HepG2 (cell line): ENCODE data around the gene LNX2. TPM values are rescaled to one million over a fixed set of nuclear protein-coding genes. Genes with fewer than 3 reads are reported as not detected.

ENCODE experiments used
- FOXA3 ChIP-seq: IDR thresholded peaks from 2 replicates; pipeline ENCODE4 v1.6.1; 2016; ENCODE audit warnings: missing genetic modification reagents, missing compliant biosample characterization
- JUND ChIP-seq: sonication (generic); formaldehyde crosslinking; IDR thresholded peaks from 2 replicates; pipeline ENCODE4 v1.8.0; 2022; ENCODE audit warnings: mild to moderate bottlenecking, missing genetic modification reagents
- MEF2D ChIP-seq: sonication (generic); formaldehyde crosslinking; IDR thresholded peaks from 2 replicates; pipeline ENCODE4 v1.5.1; 2020; ENCODE audit warnings: mild to moderate bottlenecking, missing genetic modification reagents
- TCF12 ChIP-seq, 2 experiments: fragments of 450-650 bp in 1 of 2; sonication (generic) in 1 of 2; formaldehyde crosslinking in 1 of 2; IDR thresholded peaks; 2 replicates each; pipeline versions ENCODE4 v1.6.1 to v1.8.0; 2017 to 2022; ENCODE audit warnings: antibody characterized with exemption in 1 of 2, mild to moderate bottlenecking in 1 of 2, missing genetic modification reagents in 1 of 2, moderate library complexity in 1 of 2
- XBP1 ChIP-seq: sonication (generic); formaldehyde crosslinking; IDR thresholded peaks from 2 replicates; pipeline ENCODE4 v1.5.0; 2020; ENCODE audit warnings: missing genetic modification reagents
- ZNF33B ChIP-seq: sonication (generic); formaldehyde crosslinking; IDR thresholded peaks from 2 replicates; pipeline ENCODE4 v1.5.1; 2020; ENCODE audit warnings: mild to moderate bottlenecking, missing genetic modification reagents
- ZNF431 ChIP-seq: sonication (generic); formaldehyde crosslinking; IDR thresholded peaks from 2 replicates; pipeline ENCODE4 v1.9.0; 2022; ENCODE audit warnings: missing genetic modification reagents, low read depth, mild to moderate bottlenecking, borderline replicate concordance
- polyA plus RNA-seq, 8 experiments: library from polyadenylated mRNA; depleted of rRNA in 3 of 8; stranded (reverse) in 7 of 8; unstranded in 1 of 8; fragments of >200 nt; fragmentation: Illumina TruSeq in 4 of 8; extraction: Trizol in 4 of 8; gene quantifications; 2 replicates each; pipeline versions ENCODE4 v1.2.1 to v1.2.3, GENCODE V29; 2011 to 2016; ENCODE audit warnings: low read depth in 4 of 8, missing spikeins in 1 of 8, mixed read lengths in 1 of 8; ENCODE audit not compliant: insufficient read depth in 1 of 8
- total RNA-seq, 5 experiments: library from RNA; depleted of rRNA; stranded (reverse); fragments of >200 nt; fragmentation: Illumina TruSeq; extraction: Trizol; gene quantifications; 2 replicates each; pipeline ENCODE4 v1.2.3, GENCODE V29; 2016; ENCODE audit warnings: low read depth in 1 of 5
- TF ChIP-seq, protein P1 (sequence below): sonication (generic); formaldehyde crosslinking; IDR thresholded peaks from 2 replicates; pipeline ENCODE4 v1.4.0; 2020; ENCODE audit warnings: missing genetic modification reagents, borderline replicate concordance
- TF ChIP-seq, protein P2 (sequence below): IDR thresholded peaks from 2 replicates; pipeline ENCODE4 v1.6.1; 2016; ENCODE audit warnings: missing genetic modification reagents, missing compliant biosample characterization
- TF ChIP-seq, protein P3 (sequence below), 2 experiments: sonication (generic) in 1 of 2; formaldehyde crosslinking in 1 of 2; IDR thresholded peaks; 2 replicates each; pipeline versions ENCODE4 v1.4.0 to v1.6.1; 2016 to 2020; ENCODE audit warnings: borderline replicate concordance in 1 of 2, low read depth in 1 of 2, mild to moderate bottlenecking in 1 of 2, missing genetic modification reagents in 1 of 2
- TF ChIP-seq, protein P4 (sequence below): sonication (generic); formaldehyde crosslinking; IDR thresholded peaks from 2 replicates; pipeline ENCODE4 v1.4.0; 2020; ENCODE audit warnings: mild to moderate bottlenecking, missing genetic modification reagents

The LNX2 gene
- total and polyA plus RNA-seq, 2 of the 13 experiments (the other 11 are each of a cell fraction or from before 2014, with no cell fraction given), result 9.2 to 9.7 TPM

DNA sequence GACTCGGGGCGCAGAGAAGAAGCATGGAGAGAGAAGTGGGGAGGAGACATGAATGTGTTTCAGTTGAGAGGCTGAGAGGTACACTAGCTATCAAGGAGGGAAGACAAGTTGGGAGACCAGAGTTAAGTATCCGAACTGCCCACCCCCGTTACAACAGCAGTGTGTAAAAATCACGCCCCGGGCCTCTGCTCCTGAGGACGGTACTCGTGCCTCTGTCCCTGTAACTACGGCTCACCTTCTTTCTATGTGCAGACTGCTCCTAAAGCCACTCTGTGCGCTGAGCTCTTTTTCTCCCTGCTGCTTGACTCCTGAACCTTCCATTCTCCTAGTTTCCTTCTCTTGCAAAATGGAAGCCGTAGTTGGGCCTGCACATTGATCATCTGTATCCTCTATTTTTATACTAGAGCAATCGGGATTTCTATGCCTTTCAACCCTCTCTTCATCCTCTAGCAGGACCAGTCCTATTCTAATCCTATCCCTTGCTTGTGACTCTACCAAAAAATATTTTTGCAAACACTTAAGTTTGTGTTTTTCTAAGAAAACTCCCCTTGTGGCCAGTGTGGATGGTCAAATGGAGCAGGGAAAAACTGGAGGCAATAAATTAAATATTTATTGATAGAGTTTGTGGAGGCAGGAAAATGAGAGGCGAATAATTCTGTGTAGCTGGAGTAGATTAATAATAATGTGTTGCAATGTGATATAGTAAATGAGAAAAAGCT is 1.9 kb upstream of the LNX2 start (continued):
- TF ChIP-seq, protein P1, sequence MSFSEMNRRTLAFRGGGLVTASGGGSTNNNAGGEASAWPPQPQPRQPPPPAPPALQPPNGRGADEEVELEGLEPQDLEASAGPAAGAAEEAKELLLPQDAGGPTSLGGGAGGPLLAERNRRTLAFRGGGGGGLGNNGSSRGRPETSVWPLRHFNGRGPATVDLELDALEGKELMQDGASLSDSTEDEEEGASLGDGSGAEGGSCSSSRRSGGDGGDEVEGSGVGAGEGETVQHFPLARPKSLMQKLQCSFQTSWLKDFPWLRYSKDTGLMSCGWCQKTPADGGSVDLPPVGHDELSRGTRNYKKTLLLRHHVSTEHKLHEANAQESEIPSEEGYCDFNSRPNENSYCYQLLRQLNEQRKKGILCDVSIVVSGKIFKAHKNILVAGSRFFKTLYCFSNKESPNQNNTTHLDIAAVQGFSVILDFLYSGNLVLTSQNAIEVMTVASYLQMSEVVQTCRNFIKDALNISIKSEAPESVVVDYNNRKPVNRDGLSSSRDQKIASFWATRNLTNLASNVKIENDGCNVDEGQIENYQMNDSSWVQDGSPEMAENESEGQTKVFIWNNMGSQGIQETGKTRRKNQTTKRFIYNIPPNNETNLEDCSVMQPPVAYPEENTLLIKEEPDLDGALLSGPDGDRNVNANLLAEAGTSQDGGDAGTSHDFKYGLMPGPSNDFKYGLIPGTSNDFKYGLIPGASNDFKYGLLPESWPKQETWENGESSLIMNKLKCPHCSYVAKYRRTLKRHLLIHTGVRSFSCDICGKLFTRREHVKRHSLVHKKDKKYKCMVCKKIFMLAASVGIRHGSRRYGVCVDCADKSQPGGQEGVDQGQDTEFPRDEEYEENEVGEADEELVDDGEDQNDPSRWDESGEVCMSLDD (CRISPR knock-in tag), result 0 out of 2 replicates have a peak, but pooled peaks have one; percentile 12
- TF ChIP-seq, protein P2, sequence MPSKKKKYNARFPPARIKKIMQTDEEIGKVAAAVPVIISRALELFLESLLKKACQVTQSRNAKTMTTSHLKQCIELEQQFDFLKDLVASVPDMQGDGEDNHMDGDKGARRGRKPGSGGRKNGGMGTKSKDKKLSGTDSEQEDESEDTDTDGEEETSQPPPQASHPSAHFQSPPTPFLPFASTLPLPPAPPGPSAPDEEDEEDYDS (CRISPR knock-in tag), result no peak
- TF ChIP-seq FOXA3 (CRISPR knock-in tag) (no peak), JUND (CRISPR knock-in tag) (0 out of 2 replicates have a peak, but pooled peaks have one; percentile 8), XBP1 (CRISPR knock-in tag) (no peak), ZNF431 (CRISPR knock-in tag) (0 out of 2 replicates have a peak, but pooled peaks have one; percentile 4), ZNF33B (CRISPR knock-in tag) (no peak), MEF2D (no peak), TCF12 (IDR thresholded peaks at IDR 0.05) (no peak), TCF12 (CRISPR knock-in tag; IDR thresholded peaks at IDR 0.05) (no peak)
- TF ChIP-seq, protein P3, sequence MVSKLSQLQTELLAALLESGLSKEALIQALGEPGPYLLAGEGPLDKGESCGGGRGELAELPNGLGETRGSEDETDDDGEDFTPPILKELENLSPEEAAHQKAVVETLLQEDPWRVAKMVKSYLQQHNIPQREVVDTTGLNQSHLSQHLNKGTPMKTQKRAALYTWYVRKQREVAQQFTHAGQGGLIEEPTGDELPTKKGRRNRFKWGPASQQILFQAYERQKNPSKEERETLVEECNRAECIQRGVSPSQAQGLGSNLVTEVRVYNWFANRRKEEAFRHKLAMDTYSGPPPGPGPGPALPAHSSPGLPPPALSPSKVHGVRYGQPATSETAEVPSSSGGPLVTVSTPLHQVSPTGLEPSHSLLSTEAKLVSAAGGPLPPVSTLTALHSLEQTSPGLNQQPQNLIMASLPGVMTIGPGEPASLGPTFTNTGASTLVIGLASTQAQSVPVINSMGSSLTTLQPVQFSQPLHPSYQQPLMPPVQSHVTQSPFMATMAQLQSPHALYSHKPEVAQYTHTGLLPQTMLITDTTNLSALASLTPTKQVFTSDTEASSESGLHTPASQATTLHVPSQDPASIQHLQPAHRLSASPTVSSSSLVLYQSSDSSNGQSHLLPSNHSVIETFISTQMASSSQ (IDR thresholded peaks at IDR 0.05; ENCODE audit: low read depth), result no peak
- TF ChIP-seq, protein P3 (CRISPR knock-in tag; IDR thresholded peaks at IDR 0.05; ENCODE audit: borderline replicate concordance), result no peak
- TF ChIP-seq, protein P4, sequence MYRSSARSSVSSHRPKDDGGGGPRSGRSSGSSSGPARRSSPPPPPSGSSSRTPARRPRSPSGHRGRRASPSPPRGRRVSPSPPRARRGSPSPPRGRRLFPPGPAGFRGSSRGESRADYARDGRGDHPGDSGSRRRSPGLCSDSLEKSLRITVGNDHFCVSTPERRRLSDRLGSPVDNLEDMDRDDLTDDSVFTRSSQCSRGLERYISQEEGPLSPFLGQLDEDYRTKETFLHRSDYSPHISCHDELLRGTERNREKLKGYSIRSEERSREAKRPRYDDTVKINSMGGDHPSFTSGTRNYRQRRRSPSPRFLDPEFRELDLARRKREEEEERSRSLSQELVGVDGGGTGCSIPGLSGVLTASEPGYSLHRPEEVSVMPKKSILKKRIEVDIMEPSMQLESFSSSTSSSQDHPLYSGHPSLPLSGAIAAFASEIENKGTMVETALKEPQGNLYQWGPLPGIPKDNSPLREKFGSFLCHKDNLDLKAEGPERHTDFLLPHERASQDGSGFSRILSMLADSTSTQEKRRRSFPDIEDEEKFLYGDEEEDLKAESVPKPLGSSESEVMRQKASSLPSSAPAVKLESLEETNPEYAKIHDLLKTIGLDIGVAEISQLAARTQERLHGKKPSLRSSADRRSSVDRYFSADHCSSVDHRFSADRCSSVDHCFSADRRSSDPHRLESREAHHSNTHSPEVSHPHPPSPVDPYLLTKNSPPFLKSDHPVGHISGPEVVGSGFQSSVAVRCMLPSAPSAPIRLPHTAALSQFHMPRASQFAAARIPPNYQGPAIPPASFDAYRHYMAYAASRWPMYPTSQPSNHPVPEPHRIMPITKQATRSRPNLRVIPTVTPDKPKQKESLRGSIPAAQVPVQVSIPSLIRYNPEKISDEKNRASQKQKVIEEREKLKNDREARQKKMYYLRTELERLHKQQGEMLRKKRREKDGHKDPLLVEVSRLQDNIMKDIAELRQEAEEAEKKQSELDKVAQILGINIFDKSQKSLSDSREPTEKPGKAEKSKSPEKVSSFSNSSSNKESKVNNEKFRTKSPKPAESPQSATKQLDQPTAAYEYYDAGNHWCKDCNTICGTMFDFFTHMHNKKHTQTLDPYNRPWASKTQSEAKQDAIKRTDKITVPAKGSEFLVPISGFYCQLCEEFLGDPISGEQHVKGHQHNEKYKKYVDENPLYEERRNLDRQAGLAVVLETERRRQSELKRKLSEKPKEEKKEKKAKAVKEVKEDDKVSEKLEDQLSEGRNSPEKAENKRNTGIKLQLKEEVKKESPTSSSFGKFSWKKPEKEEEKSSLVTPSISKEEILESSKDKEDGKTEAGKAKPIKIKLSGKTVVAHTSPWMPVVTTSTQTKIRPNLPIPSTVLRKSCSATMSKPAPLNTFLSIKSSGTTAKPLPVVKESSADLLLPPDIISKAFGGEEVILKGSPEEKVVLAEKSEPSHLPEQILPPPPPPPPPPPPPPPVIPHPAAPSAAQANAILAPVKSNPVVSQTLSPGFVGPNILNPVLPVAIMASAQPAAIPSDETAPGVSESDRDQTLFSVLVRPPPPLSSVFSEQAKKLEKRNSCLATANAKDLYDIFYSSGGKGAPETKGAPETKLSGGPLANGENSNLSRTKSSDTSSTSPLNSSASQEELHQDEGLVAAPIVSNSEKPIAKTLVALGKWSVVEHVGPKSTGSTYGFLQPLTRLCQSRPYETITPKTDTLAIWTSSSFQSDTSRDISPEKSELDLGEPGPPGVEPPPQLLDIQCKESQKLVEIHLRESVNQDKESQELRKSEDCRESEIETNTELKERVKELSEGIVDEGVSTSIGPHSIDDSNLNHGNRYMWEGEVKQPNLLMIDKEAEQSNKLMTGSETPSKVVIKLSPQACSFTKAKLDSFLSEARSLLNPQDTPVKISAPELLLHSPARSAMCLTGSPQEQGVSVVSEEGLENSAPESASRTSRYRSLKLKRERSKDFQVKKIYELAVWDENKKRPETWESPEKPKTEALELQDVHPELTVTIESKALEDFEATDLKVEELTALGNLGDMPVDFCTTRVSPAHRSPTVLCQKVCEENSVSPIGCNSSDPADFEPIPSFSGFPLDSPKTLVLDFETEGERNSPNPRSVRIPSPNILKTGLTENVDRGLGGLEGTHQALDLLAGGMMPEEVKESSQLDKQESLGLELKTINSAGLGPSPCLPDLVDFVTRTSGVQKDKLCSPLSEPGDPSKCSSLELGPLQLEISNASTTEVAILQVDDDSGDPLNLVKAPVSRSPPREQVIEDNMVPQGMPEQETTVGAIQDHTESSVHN (CRISPR knock-in tag), result no peak
